Ovary (tissue), 9 donors: ENCODE data around the gene BLTP1. TPM values are rescaled to one million over a fixed set of nuclear protein-coding genes. Genes with fewer than 3 reads are reported as not detected.

Experiments used
- DNase-seq, 5 donors: peaks; one replicate each; pipeline ENCODE4 v3.0.0-alpha.2; 2019 to 2020
- H3K27ac ChIP-seq, 2 donors: fragments of 200-600 bp; one replicate each; pipeline versions ENCODE4 v1.5.1 to v1.8.0; 2019 to 2022
- H3K27me3 ChIP-seq: fragments of 200-600 bp; one replicate; pipeline ENCODE4 v1.8.0; 2022
- H3K36me3 ChIP-seq: fragments of 200-600 bp; sonication (generic); one replicate; pipeline ENCODE4 v1.5.1; 2019
- H3K4me1 ChIP-seq: one replicate; pipeline ENCODE4 v1.8.1; 2013; ENCODE audit warnings: mild to moderate bottlenecking, moderate library complexity; ENCODE audit not compliant: insufficient read depth
- H3K4me3 ChIP-seq: fragments of 200-600 bp; sonication (generic); one replicate; pipeline ENCODE4 v1.5.1; 2017
- H3K9me3 ChIP-seq, 2 donors: fragments of 200-600 bp in 1 of 2; sonication (generic) in 1 of 2; one replicate each; pipeline versions ENCODE4 v1.5.1 to v1.8.1; 2013 to 2019; ENCODE audit warnings: mild to moderate bottlenecking in 1 of 2, moderate library complexity in 1 of 2
- EP300 ChIP-seq: sonication (generic); formaldehyde crosslinking; IDR thresholded peaks from one replicate; pipeline ENCODE4 v1.6.1; 2017; ENCODE audit warnings: antibody characterized with exemption
- POLR2A ChIP-seq: fragments of 450-650 bp; IDR thresholded peaks from one replicate; pipeline ENCODE4 v1.6.1; 2017; ENCODE audit warnings: antibody characterized with exemption, mild to moderate bottlenecking, moderate library complexity
- WGBS, 3 donors: extraction: QIAGEN DNeasy Blood & Tissue Kit in 1 of 3; methylation state at CpG; one replicate each; pipeline versions ENCODE4 v1.1.5 to v1.1.7; 2013 to 2017; 5-methylcytosine and 5-hydroxymethylcytosine counted together
- intact Hi-C, 4 donors: fragments of 100-400 bp; cut with DNase I; formaldehyde crosslinking; loops; one replicate each; pipeline versions ENCODE4 v1.11.0 to v1.15.1; 2022 to 2023
- polyA plus RNA-seq, 2 donors: library from polyadenylated mRNA; stranded (reverse); fragments of 200-250 nt in 1 of 2; fragments of 350-450 nt in 1 of 2; fragmentation: Illumina TruSeq in 1 of 2; extraction: RNeasy Lipid Tissue Mini Kit (QIAGEN cat#74804) in 1 of 2; gene quantifications; one replicate each; pipeline ENCODE4 v1.2.3, GENCODE V29; 2013 to 2014
- total RNA-seq, 7 donors: library from RNA; depleted of rRNA in 2 of 7; stranded (reverse); fragments of >200 nt in 2 of 7; fragmentation: NEBNext Ultra II Directional in 3 of 7; extraction: Animal tissue kit (Norgen Biotek cat#: 25700) in 3 of 7; gene quantifications; one replicate each; pipeline versions ENCODE4 v1.1.0 to v1.2.4, GENCODE V29; 2016 to 2023
- TF ChIP-seq, protein P1 (sequence below), 3 donors: fragments of 450-650 bp in 2 of 3; fragments of 200-600 bp in 1 of 3; IDR thresholded peaks; one replicate each; pipeline versions ENCODE4 v1.5.1 to v1.8.0; 2016 to 2022; ENCODE audit warnings: antibody characterized with exemption in 3 of 3, mild to moderate bottlenecking in 1 of 3
- donor health status: DM: no; HTN: no; CAD: no; lungs with moderate emphysema.
- donor health status: DM: no; HTN: no; CAD: no.
- donor health status: Bipolar disorder and iron deficiency.
- donor health status: DM: yes; HTN: yes; CAD: no.
- donor health status: DM: no; HTN: no; CAD: no.
- donor health status: DM: yes; HTN: yes; CAD: no.

The BLTP1 gene
- total and polyA plus RNA-seq, 9 donors = 32.5 to 97.5 (median 69.5) TPM

- Histone ChIP-seq H3K27ac (no peak overlapping the region), H3K9me3 (no peaks in the 10 kb centered on the region), H3K27me3 (no peaks in the 10 kb centered on the region), H3K36me3 (no peaks in the 10 kb centered on the region), H3K4me1 (no peaks in the 10 kb centered on the region), H3K4me3 (no peak overlapping the region)
- TF ChIP-seq POLR2A = no peak
- TF ChIP-seq EP300 = no peak
- intact Hi-C loops = no loop called here
- DNase-seq = no peak
- 56 to 83% (median 76%) methylated on average over 1 of the region's 1 CpG for WGBS, 3 donors
Measured at GRCh38 chr4:122118243-122118642, 33.9 kb upstream of the BLTP1 start.

DNA sequence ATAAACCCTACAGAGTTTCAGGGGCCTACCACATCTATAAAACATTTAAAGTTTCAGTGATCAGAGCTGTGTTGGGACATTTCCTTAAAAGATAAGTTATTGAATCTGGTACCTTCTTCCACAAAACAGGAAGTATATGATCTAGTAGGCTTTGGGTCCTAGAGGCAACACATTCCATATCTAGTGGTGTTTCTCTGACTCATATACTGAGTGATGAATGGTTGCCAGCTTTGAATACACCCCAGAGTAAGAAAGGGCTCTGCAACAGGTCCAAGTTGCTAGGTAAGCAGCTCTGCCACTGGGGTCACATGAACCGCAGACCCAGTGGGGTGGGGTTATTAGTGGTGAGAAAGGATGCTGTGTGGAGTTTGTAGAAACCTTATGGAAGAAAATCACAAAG, 32.4 kb upstream of the BLTP1 start:
- TF ChIP-seq EP300 (no peak), POLR2A (no peak)
- TF ChIP-seq, protein P1, sequence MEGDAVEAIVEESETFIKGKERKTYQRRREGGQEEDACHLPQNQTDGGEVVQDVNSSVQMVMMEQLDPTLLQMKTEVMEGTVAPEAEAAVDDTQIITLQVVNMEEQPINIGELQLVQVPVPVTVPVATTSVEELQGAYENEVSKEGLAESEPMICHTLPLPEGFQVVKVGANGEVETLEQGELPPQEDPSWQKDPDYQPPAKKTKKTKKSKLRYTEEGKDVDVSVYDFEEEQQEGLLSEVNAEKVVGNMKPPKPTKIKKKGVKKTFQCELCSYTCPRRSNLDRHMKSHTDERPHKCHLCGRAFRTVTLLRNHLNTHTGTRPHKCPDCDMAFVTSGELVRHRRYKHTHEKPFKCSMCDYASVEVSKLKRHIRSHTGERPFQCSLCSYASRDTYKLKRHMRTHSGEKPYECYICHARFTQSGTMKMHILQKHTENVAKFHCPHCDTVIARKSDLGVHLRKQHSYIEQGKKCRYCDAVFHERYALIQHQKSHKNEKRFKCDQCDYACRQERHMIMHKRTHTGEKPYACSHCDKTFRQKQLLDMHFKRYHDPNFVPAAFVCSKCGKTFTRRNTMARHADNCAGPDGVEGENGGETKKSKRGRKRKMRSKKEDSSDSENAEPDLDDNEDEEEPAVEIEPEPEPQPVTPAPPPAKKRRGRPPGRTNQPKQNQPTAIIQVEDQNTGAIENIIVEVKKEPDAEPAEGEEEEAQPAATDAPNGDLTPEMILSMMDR (IDR thresholded peaks at IDR 0.05) = no peak
- H3K4me1 ChIP-seq = no peaks in the 10 kb centered on the region
- intact Hi-C loops = no loop called here

DNA sequence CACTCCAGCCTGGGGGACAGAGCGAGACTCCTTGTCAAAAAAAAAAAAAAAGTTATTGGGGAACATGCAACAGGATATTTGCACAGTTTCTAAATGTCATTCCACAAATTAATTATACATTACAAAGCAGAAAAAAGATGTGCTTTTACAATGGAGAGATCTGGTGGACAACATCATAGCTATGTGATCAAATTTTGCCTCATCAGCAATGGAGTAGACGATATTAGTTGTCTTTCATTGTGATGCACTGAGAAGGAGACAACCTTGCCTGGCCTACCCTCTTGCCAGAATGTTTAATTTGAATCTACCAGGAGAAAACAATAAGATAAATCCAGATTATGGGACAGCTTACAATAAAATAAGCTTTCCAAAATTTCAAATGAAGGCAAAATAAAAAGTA, 30.5 kb upstream of the BLTP1 start:
- Histone ChIP-seq H3K27me3 (no peaks in the 10 kb centered on the region), H3K36me3 (no peaks in the 10 kb centered on the region), H3K4me1 (no peaks in the 10 kb centered on the region), H3K9me3 (no peaks in the 10 kb centered on the region), H3K27ac (no peak overlapping the region), H3K4me3 (no peak overlapping the region)
- intact Hi-C loops = no loop called here
- TF ChIP-seq, protein P1 (IDR thresholded peaks at IDR 0.05) = no peak
- TF ChIP-seq EP300 = no peak
- WGBS, 3 donors = 91 to 95% (median 94%) methylated on average over 2 of the region's 2 CpGs
- DNase-seq = no peak

More for the DNA sequence above, 32.4 kb upstream of the BLTP1 start:
- Histone ChIP-seq H3K27ac (no peak overlapping the region), H3K27me3 (no peaks in the 10 kb centered on the region), H3K36me3 (no peaks in the 10 kb centered on the region), H3K4me3 (no peak overlapping the region), H3K9me3 (no peaks in the 10 kb centered on the region)
- WGBS, 3 donors = 91 to 100% (median 97%) methylated on average over 1 of the region's 1 CpG
- DNase-seq = no peak

DNA sequence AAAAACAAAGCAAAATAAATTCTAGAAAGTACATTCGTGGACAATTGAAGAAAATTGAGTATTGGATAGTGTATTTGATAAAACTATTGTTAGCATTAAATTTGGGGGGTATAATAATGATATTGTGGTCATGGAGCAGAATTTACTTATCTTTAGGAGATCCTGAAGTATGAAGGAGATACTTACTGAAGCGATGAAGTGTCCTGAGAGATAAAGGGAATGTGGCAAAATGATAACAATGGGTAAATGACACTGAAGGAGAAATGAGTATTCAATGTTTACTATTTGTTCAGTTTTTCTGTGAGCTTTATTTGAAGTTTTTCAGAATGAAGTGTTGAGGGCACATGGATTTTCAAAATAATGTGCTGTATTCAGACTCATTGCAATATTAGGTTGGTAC, 30.0 kb upstream of the BLTP1 start:
- Histone ChIP-seq H3K27ac (no peak overlapping the region), H3K36me3 (no peaks in the 10 kb centered on the region), H3K9me3 (no peaks in the 10 kb centered on the region), H3K27me3 (no peaks in the 10 kb centered on the region), H3K4me3 (no peak overlapping the region), H3K4me1 (no peaks in the 10 kb centered on the region)
- TF ChIP-seq EP300 = no peak
- TF ChIP-seq POLR2A = no peak
- TF ChIP-seq, protein P1 (IDR thresholded peaks at IDR 0.05) = no peak
- intact Hi-C loops = no loop called here
- DNase-seq = no peak
- WGBS, 3 donors = 76 to 82% (median 78%) methylated on average over 2 of the region's 2 CpGs

GRCh38 chr4:122129061-122129460, 23.1 kb upstream of the BLTP1 start:
- TF ChIP-seq POLR2A (no peak), EP300 (no peak)
- TF ChIP-seq, protein P1 (IDR thresholded peaks at IDR 0.05) = no peak
- WGBS, 3 donors = 92 to 95% (median 93%) methylated on average over 1 of the region's 1 CpG
- H3K36me3 ChIP-seq = no peaks in the 10 kb centered on the region
- DNase-seq = no peak
- intact Hi-C loops = no loop called here
- H3K9me3 ChIP-seq = no peaks in the 10 kb centered on the region
- H3K4me1 ChIP-seq = no peaks in the 10 kb centered on the region
- H3K27ac ChIP-seq = no peak overlapping the region
- H3K27me3 ChIP-seq = no peaks in the 10 kb centered on the region
- no peak overlapping the region for H3K4me3 ChIP-seq
